K562 (cell line): ENCODE measurements around the gene ECM2.

Experiments
- CTCF ChIP-seq, 3 experiments: IDR thresholded peaks in 2 of 3; conservative IDR thresholded peaks in 1 of 3; 2 replicates each; pipeline ENCODE4 v1.5.1; 2011 to 2012; ENCODE audit warnings: low read length in 3 of 3, mild to moderate bottlenecking in 3 of 3, control low read depth in 2 of 3, improper control_type of control experiment in 1 of 3, inconsistent platforms in 1 of 3, low read depth in 1 of 3, mixed read lengths in 1 of 3, moderate library complexity in 1 of 3; ENCODE audit not compliant: insufficient read depth in 2 of 3
- E2F4 ChIP-seq: sonication (generic); formaldehyde crosslinking; IDR thresholded peaks from 2 replicates; pipeline ENCODE4 v1.8.0; 2022; ENCODE audit warnings: mild to moderate bottlenecking, low read depth, missing genetic modification reagents
- GTF2F1 ChIP-seq: IDR thresholded peaks from 2 replicates; pipeline ENCODE4 v1.6.1; 2011; ENCODE audit warnings: low read depth, low read length, improper control_type of control experiment
- JUND ChIP-seq, 2 experiments: IDR thresholded peaks; 2 replicates in 1 of 2; 3 replicates in 1 of 2; pipeline ENCODE4 v1.6.1; 2011; ENCODE audit warnings: borderline replicate concordance in 2 of 2, low read depth in 2 of 2, low read length in 2 of 2, improper control_type of control experiment in 1 of 2, missing biosample characterization in 1 of 2, missing genetic modification characterization in 1 of 2, missing genetic modification reagents in 1 of 2
- RBM39 ChIP-seq: fragments of 200-400 bp; formaldehyde crosslinking; optimal IDR thresholded peaks from 2 replicates; pipeline ENCODE3; 2018; ENCODE audit warnings: low read depth, low read length
- RERE ChIP-seq: sonication (generic); formaldehyde crosslinking; IDR thresholded peaks from 2 replicates; pipeline ENCODE4 v1.8.0; 2023; ENCODE audit warnings: missing genetic modification reagents, mild to moderate bottlenecking, borderline replicate concordance

- no peak for TF ChIP-seq CTCF (IDR thresholded peaks at IDR 0.05 in 2 of 3, conservative IDR thresholded peaks at IDR 0.05 in 1 of 3; ENCODE audit: insufficient read depth in 2 of 3, low read depth in 1 of 3, low read length in 3 of 3)
- TF ChIP-seq JUND (IDR thresholded peaks at IDR 0.05; ENCODE audit: borderline replicate concordance, low read depth, low read length) = no peak
- TF ChIP-seq JUND (tag; IDR thresholded peaks at IDR 0.05; ENCODE audit: borderline replicate concordance, low read depth, low read length) = no peak
- TF ChIP-seq RBM39 = no peak
- no peak for TF ChIP-seq E2F4 (CRISPR knock-in tag)
- TF ChIP-seq RERE (CRISPR knock-in tag) = no peak
- TF ChIP-seq GTF2F1 = no peak
These were observed 41.9 kb downstream of the ECM2 start for GRCh38 chr9:92493749-92494387.
